Fibroblast of lung (primary cell): ENCODE measurements around the gene EXTL2. TPM values are rescaled to one million over a fixed set of nuclear protein-coding genes. Genes with fewer than 3 reads are reported as not detected.

Experiments used
- DNase-seq, 2 donors: peaks; one replicate each; pipeline versions ENCODE4 v3.0.0 to v3.0.0-alpha.2; 2010; ENCODE audit warnings: low read depth in 2 of 2
- H2AFZ ChIP-seq: 2 replicates; pipeline ENCODE4 v1.5.1; 2012; ENCODE audit warnings: low read length, control low read depth, inconsistent platforms
- H3K27ac ChIP-seq: 2 replicates; pipeline ENCODE4 v1.5.1; 2011; ENCODE audit warnings: low read length, control low read depth; ENCODE audit not compliant: insufficient read depth
- H3K27me3 ChIP-seq: 2 replicates; pipeline ENCODE4 v1.5.1; 2011; ENCODE audit warnings: mild to moderate bottlenecking, low read length; ENCODE audit not compliant: control insufficient read depth, insufficient read depth
- H3K36me3 ChIP-seq: 2 replicates; pipeline ENCODE4 v1.5.1; 2011; ENCODE audit warnings: low read length; ENCODE audit not compliant: control insufficient read depth, insufficient read depth
- H3K4me1 ChIP-seq: 2 replicates; pipeline ENCODE4 v1.5.1; 2011; ENCODE audit warnings: low read length; ENCODE audit not compliant: control insufficient read depth, insufficient read depth; ENCODE audit errors: extremely low read depth
- H3K4me2 ChIP-seq: 2 replicates; pipeline ENCODE4 v1.5.1; 2011; ENCODE audit warnings: low read length, control low read depth; ENCODE audit not compliant: insufficient read depth; ENCODE audit errors: extremely low read depth
- H3K4me3 ChIP-seq, 4 experiments: fragments of 200-600 bp in 1 of 4; sonication (generic) in 1 of 4; replicated peaks in 1 of 4; 2 replicates each; pipeline ENCODE4 v1.5.1; 2011 to 2016; ENCODE audit warnings: low read length in 4 of 4, low read depth in 3 of 4, mild to moderate bottlenecking in 3 of 4, control low read depth in 2 of 4, inconsistent platforms in 1 of 4, mixed read lengths in 1 of 4; ENCODE audit not compliant: insufficient read depth in 1 of 4; ENCODE audit errors: control extremely low read depth in 1 of 4
- H3K79me2 ChIP-seq: 2 replicates; pipeline ENCODE4 v1.5.1; 2012; ENCODE audit warnings: mild to moderate bottlenecking, low read length, inconsistent platforms; ENCODE audit not compliant: control insufficient read depth, insufficient read depth
- H3K9ac ChIP-seq: 2 replicates; pipeline ENCODE4 v1.5.1; 2011; ENCODE audit warnings: mild to moderate bottlenecking, low read length, control low read depth; ENCODE audit not compliant: insufficient read depth
- H3K9me3 ChIP-seq: 2 replicates; pipeline ENCODE4 v1.5.1; 2012; ENCODE audit warnings: low read depth, low read length; ENCODE audit not compliant: control insufficient read depth, insufficient read depth
- H4K20me1 ChIP-seq: 2 replicates; pipeline ENCODE4 v1.5.1; 2011; ENCODE audit warnings: low read length; ENCODE audit not compliant: control insufficient read depth, insufficient read depth; ENCODE audit errors: extremely low read depth
- EZH2 ChIP-seq: IDR thresholded peaks from 2 replicates; pipeline ENCODE4 v1.5.1; 2012; ENCODE audit warnings: low read length, control low read depth, mild to moderate bottlenecking; ENCODE audit errors: missing control alignments
- polyA plus RNA-seq, 2 donors: library from polyadenylated mRNA; depleted of rRNA in 1 of 2; stranded (reverse) in 1 of 2; unstranded in 1 of 2; fragments of >200 nt; gene quantifications; 2 replicates each; pipeline ENCODE4 v1.2.1, GENCODE V29; 2011 to 2012; ENCODE audit warnings: missing spikeins in 1 of 2
- total RNA-seq: library from RNA; depleted of rRNA; stranded (reverse); fragments of >200 nt; gene quantifications from 2 replicates; pipeline ENCODE4 v1.2.1, GENCODE V29; 2014
- TF ChIP-seq, protein P1 (sequence below), 2 donors: IDR thresholded peaks in 1 of 2; conservative IDR thresholded peaks in 1 of 2; 1 replicate in 1 of 2; 2 replicates in 1 of 2; pipeline ENCODE4 v1.5.1; 2011 to 2012; ENCODE audit warnings: low read length in 2 of 2, control low read depth in 1 of 2, inconsistent platforms in 1 of 2, low read depth in 1 of 2, mild to moderate bottlenecking in 1 of 2

The EXTL2 gene
- total and polyA plus RNA-seq, 2 donors (not counting 1 experiment from before 2014, with no cell fraction given), result 22.1 to 43.7 TPM

DNA sequence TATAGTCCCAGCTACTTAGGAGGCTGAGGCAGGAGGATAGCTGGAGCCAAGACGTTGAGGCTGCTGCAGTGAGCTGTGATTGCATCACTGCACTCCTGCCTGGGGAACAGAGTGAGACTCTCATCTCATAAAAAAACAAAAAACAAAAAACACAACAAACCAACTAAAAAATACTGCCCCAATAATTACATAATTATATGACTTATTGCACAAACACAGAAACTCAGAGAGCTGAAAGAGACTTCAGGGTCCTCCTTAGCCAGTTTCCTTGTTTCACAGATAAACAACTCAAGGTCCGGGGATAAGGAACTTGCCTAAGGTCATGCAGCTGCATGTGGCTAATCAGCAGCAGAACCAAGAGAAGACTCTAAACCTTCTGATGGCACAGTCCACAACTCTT is 11.9 kb downstream of the EXTL2 start:
- Histone ChIP-seq H3K9ac (no peak overlapping the region), H2AFZ (no peak overlapping the region), H3K4me2 (no peak overlapping the region), H3K27ac (no peak overlapping the region), H3K27me3 (no peaks in the 10 kb centered on the region), H3K9me3 (no peaks in the 10 kb centered on the region), H3K4me1 (no peaks in the 10 kb centered on the region), H4K20me1 (no peaks in the 10 kb centered on the region), H3K4me3 (no peak overlapping the region), H3K79me2 (no peaks in the 10 kb centered on the region), H3K36me3 (no peaks in the 10 kb centered on the region)
- DNase-seq, result no peak
- TF ChIP-seq, protein P1, sequence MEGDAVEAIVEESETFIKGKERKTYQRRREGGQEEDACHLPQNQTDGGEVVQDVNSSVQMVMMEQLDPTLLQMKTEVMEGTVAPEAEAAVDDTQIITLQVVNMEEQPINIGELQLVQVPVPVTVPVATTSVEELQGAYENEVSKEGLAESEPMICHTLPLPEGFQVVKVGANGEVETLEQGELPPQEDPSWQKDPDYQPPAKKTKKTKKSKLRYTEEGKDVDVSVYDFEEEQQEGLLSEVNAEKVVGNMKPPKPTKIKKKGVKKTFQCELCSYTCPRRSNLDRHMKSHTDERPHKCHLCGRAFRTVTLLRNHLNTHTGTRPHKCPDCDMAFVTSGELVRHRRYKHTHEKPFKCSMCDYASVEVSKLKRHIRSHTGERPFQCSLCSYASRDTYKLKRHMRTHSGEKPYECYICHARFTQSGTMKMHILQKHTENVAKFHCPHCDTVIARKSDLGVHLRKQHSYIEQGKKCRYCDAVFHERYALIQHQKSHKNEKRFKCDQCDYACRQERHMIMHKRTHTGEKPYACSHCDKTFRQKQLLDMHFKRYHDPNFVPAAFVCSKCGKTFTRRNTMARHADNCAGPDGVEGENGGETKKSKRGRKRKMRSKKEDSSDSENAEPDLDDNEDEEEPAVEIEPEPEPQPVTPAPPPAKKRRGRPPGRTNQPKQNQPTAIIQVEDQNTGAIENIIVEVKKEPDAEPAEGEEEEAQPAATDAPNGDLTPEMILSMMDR (conservative IDR thresholded peaks at IDR 0.05 in 1 of 2, IDR thresholded peaks at IDR 0.05 in 1 of 2; ENCODE audit: low read depth in 1 of 2, low read length in 2 of 2), result no peak
- no peak for TF ChIP-seq EZH2

DNA sequence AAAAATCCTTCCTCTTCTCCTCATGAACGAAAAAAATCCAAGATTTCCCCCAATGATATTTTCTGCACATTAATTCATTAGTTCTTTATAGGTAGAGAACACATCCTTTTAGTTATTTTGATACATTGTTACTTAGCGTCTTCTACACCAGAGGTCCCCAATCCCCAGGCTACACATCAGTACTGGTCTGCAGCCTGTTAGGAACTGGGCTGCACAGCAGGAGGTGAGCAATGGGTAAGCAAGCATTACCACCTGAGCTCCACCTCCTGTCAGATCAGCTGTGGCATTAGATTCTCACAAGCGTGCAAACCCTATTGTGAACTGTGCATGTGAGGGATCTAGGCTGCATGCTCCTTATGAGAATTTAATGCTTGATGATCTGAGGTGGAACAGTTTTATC is 13.0 kb downstream of the EXTL2 start:
- no peak overlapping the region for H3K9ac ChIP-seq
- no peaks in the 10 kb centered on the region for H3K4me1 ChIP-seq
- H3K4me3 ChIP-seq, result no peak overlapping the region
- H3K27ac ChIP-seq, result no peak overlapping the region
- no peak overlapping the region for H3K4me2 ChIP-seq
- no peaks in the 10 kb centered on the region for H3K9me3 ChIP-seq
- DNase-seq, result no peak
- H4K20me1 ChIP-seq, result no peaks in the 10 kb centered on the region
- no peak overlapping the region for H2AFZ ChIP-seq
- no peaks in the 10 kb centered on the region for H3K79me2 ChIP-seq
- H3K36me3 ChIP-seq, result no peaks in the 10 kb centered on the region
- H3K27me3 ChIP-seq, result no peaks in the 10 kb centered on the region
- TF ChIP-seq, protein P1 (conservative IDR thresholded peaks at IDR 0.05 in 1 of 2, IDR thresholded peaks at IDR 0.05 in 1 of 2; ENCODE audit: low read depth in 1 of 2, low read length in 2 of 2), result no peak
- TF ChIP-seq EZH2, result no peak

DNA sequence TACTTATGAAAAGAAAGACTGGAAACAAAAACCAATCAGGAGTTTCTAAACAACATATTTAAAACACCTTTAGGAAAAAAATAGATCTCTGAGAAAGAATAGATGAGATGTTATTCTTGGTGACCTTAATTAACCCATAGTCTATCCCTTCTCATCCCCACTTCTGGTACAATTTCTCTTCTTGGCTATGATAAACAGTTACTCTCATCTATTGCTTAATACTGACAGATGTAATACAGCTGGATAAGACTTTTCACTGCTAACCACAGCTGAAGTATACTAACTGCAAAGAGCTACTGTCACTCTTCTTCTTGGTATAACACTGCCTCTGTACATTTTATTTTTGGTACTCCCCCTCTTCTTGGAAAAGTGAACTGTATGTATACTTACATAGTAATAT is 15.2 kb downstream of the EXTL2 start:
- H3K9ac ChIP-seq, result no peak overlapping the region
- TF ChIP-seq, protein P1 (conservative IDR thresholded peaks at IDR 0.05 in 1 of 2, IDR thresholded peaks at IDR 0.05 in 1 of 2; ENCODE audit: low read depth in 1 of 2, low read length in 2 of 2), result no peak
- TF ChIP-seq EZH2, result no peak
- H3K4me1 ChIP-seq, result no peaks in the 10 kb centered on the region
- H4K20me1 ChIP-seq, result no peaks in the 10 kb centered on the region
- peak in 1 of 2 donors; percentile 65 for DNase-seq
- H3K4me2 ChIP-seq, result no peak overlapping the region
- H3K79me2 ChIP-seq, result no peaks in the 10 kb centered on the region
- H3K9me3 ChIP-seq, result no peaks in the 10 kb centered on the region
- no peaks in the 10 kb centered on the region for H3K27me3 ChIP-seq
- no peak overlapping the region for H3K4me3 ChIP-seq
- H3K36me3 ChIP-seq, result no peaks in the 10 kb centered on the region
- no peak overlapping the region for H2AFZ ChIP-seq
- H3K27ac ChIP-seq, result no peak overlapping the region
